ENCODE measurements around the gene FBLN7. TPM values are rescaled to one million over a fixed set of nuclear protein-coding genes. Genes with fewer than 3 reads are reported as not detected.

FBLN7 gene
- total RNA-seq, 1 donor from 2014 or later, result 9.3 TPM

- no peaks in the 10 kb centered on the region for H3K9me3 Mint-ChIP-seq (ENCODE audit: low read depth)
- TF ChIP-seq CTCF (IDR thresholded peaks at IDR 0.05; ENCODE audit: unreplicated experiment), result no peak
- peaks cover 4% of the 10 kb centered on the region for H3K4me1 Mint-ChIP-seq (ENCODE audit: low read depth)
- no peak overlapping the region for H3K27ac Mint-ChIP-seq
- H3K27me3 Mint-ChIP-seq, result no peaks in the 10 kb centered on the region
- H3K4me3 Mint-ChIP-seq (ENCODE audit: low read depth), result no peak overlapping the region
- DNase-seq (ENCODE audit: low spot score, unreplicated experiment), result no peak
- no peaks in the 10 kb centered on the region for H3K36me3 Mint-ChIP-seq (ENCODE audit: insufficient read depth)
Observed at GRCh38 chr2:112151271-112151670, 13.1 kb downstream of the FBLN7 start.

- Mint-ChIP-seq H3K9me3 (ENCODE audit: low read depth) (no peaks in the 10 kb centered on the region), H3K27me3 (no peaks in the 10 kb centered on the region), H3K4me3 (ENCODE audit: low read depth) (no peak overlapping the region), H3K27ac (no peak overlapping the region), H3K4me1 (ENCODE audit: low read depth) (peaks cover 6% of the 10 kb centered on the region), H3K36me3 (ENCODE audit: insufficient read depth) (no peaks in the 10 kb centered on the region)
- DNase-seq (ENCODE audit: low spot score, unreplicated experiment), result no peak
- TF ChIP-seq CTCF (IDR thresholded peaks at IDR 0.05; ENCODE audit: unreplicated experiment), result no peak
Observed at GRCh38 chr2:112151701-112152440, 13.7 kb downstream of the FBLN7 start.

GRCh38 chr2:112152476-112153178 lies 14.4 kb downstream of the FBLN7 start:
- no peaks in the 10 kb centered on the region for H3K36me3 Mint-ChIP-seq (ENCODE audit: insufficient read depth)
- no peak overlapping the region for H3K4me3 Mint-ChIP-seq (ENCODE audit: low read depth)
- no peak for TF ChIP-seq CTCF (IDR thresholded peaks at IDR 0.05; ENCODE audit: unreplicated experiment)
- DNase-seq (ENCODE audit: low spot score, unreplicated experiment), result no peak
- H3K9me3 Mint-ChIP-seq (ENCODE audit: low read depth), result no peaks in the 10 kb centered on the region
- H3K27ac Mint-ChIP-seq, result no peak overlapping the region
- peaks cover 6% of the 10 kb centered on the region for H3K4me1 Mint-ChIP-seq (ENCODE audit: low read depth)
- no peaks in the 10 kb centered on the region for H3K27me3 Mint-ChIP-seq

GRCh38 chr2:112153179-112153490 lies 14.9 kb downstream of the FBLN7 start:
- DNase-seq (ENCODE audit: low spot score, unreplicated experiment), result no peak
- no peaks in the 10 kb centered on the region for H3K9me3 Mint-ChIP-seq (ENCODE audit: low read depth)
- no peak overlapping the region for H3K27ac Mint-ChIP-seq
- H3K36me3 Mint-ChIP-seq (ENCODE audit: insufficient read depth), result no peaks in the 10 kb centered on the region
- no peak for TF ChIP-seq CTCF (IDR thresholded peaks at IDR 0.05; ENCODE audit: unreplicated experiment)
- H3K27me3 Mint-ChIP-seq, result no peaks in the 10 kb centered on the region
- no peak overlapping the region for H3K4me3 Mint-ChIP-seq (ENCODE audit: low read depth)
- H3K4me1 Mint-ChIP-seq (ENCODE audit: low read depth), result peaks cover 6% of the 10 kb centered on the region

- no peak for DNase-seq (ENCODE audit: low spot score, unreplicated experiment)
- Mint-ChIP-seq H3K27me3 (no peaks in the 10 kb centered on the region), H3K4me1 (ENCODE audit: low read depth) (peaks cover 6% of the 10 kb centered on the region)
Observed at GRCh38 chr2:112153501-112153900, 15.3 kb downstream of the FBLN7 start.

More at GRCh38 chr2:112153501-112153900, 15.3 kb downstream of the FBLN7 start:
- H3K4me3 Mint-ChIP-seq (ENCODE audit: low read depth), result no peak overlapping the region
- H3K36me3 Mint-ChIP-seq (ENCODE audit: insufficient read depth), result no peaks in the 10 kb centered on the region
- no peak overlapping the region for H3K27ac Mint-ChIP-seq
- TF ChIP-seq CTCF (IDR thresholded peaks at IDR 0.05; ENCODE audit: unreplicated experiment), result no peak
- no peaks in the 10 kb centered on the region for H3K9me3 Mint-ChIP-seq (ENCODE audit: low read depth)
